SU-DHL-6 (cell line): ENCODE measurements around the gene GALNT10.

Experiments used
- H2AFZ ChIP-seq: fragments of 200-600 bp; sonication (generic); 2 replicates; pipeline ENCODE4 v1.6.1; 2014; ENCODE audit warnings: low read depth, mild to moderate bottlenecking, moderate library complexity, mixed read lengths, antibody characterized with exemption, low read length; ENCODE audit not compliant: severe bottlenecking
- H3F3A ChIP-seq: fragments of 200-600 bp; shearing (Covaris generic); 2 replicates; pipeline ENCODE4 v1.6.0; 2016; ENCODE audit warnings: antibody characterized with exemption, mild to moderate bottlenecking; ENCODE audit not compliant: insufficient read depth
- H3K27ac ChIP-seq: fragments of 200-600 bp; sonication (generic); 2 replicates; pipeline ENCODE4 v1.5.1; 2016; ENCODE audit warnings: low read depth, mild to moderate bottlenecking, low read length, moderate library complexity, mixed read lengths
- H3K27me3 ChIP-seq: fragments of 200-600 bp; sonication (generic), shearing (Covaris generic); 2 replicates; pipeline ENCODE4 v1.6.0; 2014; ENCODE audit warnings: mild to moderate bottlenecking, low read length
- H3K36me3 ChIP-seq: fragments of 200-600 bp; sonication (generic); 2 replicates; pipeline ENCODE4 v1.6.1; 2014; ENCODE audit warnings: mild to moderate bottlenecking, low read length, mixed read lengths
- H3K4me2 ChIP-seq: fragments of 300-600, 200-600 bp; shearing (Covaris generic), sonication (generic); 2 replicates; pipeline ENCODE4 v1.6.0; 2014; ENCODE audit warnings: low read length, low read depth, mild to moderate bottlenecking; ENCODE audit not compliant: poor library complexity, severe bottlenecking
- H3K4me3 ChIP-seq: fragments of 200-600 bp; sonication (generic); 2 replicates; pipeline ENCODE4 v1.5.1; 2014; ENCODE audit warnings: antibody characterized with exemption, low read length, mild to moderate bottlenecking, mixed read lengths; ENCODE audit not compliant: insufficient read depth, poor library complexity, severe bottlenecking
- H3K79me2 ChIP-seq: fragments of 200-600 bp; sonication (generic); 2 replicates; pipeline ENCODE4 v1.6.1; 2014; ENCODE audit warnings: mild to moderate bottlenecking, low read length, moderate library complexity; ENCODE audit not compliant: insufficient read depth
- H3K9ac ChIP-seq: fragments of 200-600 bp; sonication (generic); 2 replicates; pipeline ENCODE4 v1.7.0; 2014; ENCODE audit warnings: mild to moderate bottlenecking, low read length
- H3K9me2 ChIP-seq: fragments of 200-600 bp; sonication (generic); replicated peaks from 2 replicates; pipeline ENCODE4 v1.6.1; 2014; ENCODE audit warnings: low read length; ENCODE audit not compliant: insufficient read depth
- H3K9me3 ChIP-seq: fragments of 200-600 bp; sonication (generic); 2 replicates; pipeline ENCODE4 v1.6.1; 2014; ENCODE audit warnings: low read length, mixed read lengths; ENCODE audit not compliant: insufficient read depth
- H4K20me1 ChIP-seq: fragments of 200-600 bp; sonication (generic); 2 replicates; pipeline ENCODE4 v1.6.1; 2014; ENCODE audit warnings: low read depth, mild to moderate bottlenecking, antibody characterized with exemption, low read length, moderate library complexity, mixed read lengths
- CTCF ChIP-seq: fragments of 200-600 bp; sonication (generic); IDR thresholded peaks from one replicate; pipeline ENCODE4 v1.5.1; 2017; ENCODE audit warnings: antibody characterized with exemption, mild to moderate bottlenecking, low read length, moderate library complexity; ENCODE audit not compliant: insufficient read depth, poor library complexity, severe bottlenecking
- EZH2phosphoT487 ChIP-seq: fragments of 200-600 bp; sonication (generic), shearing (Covaris generic); conservative IDR thresholded peaks from 2 replicates; pipeline ENCODE4 v1.6.1; 2018; ENCODE audit warnings: mild to moderate bottlenecking, antibody characterized with exemption, low read length, moderate library complexity, mixed read lengths

The GALNT10 gene

GRCh38 chr5:154213592-154213991 lies 23.1 kb downstream of the GALNT10 start:
- H4K20me1 ChIP-seq: no peaks in the 10 kb centered on the region
- H3K79me2 ChIP-seq: no peaks in the 10 kb centered on the region
- no peaks in the 10 kb centered on the region for H3K36me3 ChIP-seq
- H3K27ac ChIP-seq: no peak overlapping the region
- no peaks in the 10 kb centered on the region for H3K9me2 ChIP-seq
- TF ChIP-seq EZH2phosphoT487: no peak
- TF ChIP-seq CTCF: no peak
- no peak overlapping the region for H3K4me3 ChIP-seq
- H3K27me3 ChIP-seq: no peaks in the 10 kb centered on the region
- no peak overlapping the region for H2AFZ ChIP-seq
- H3K9me3 ChIP-seq: no peaks in the 10 kb centered on the region
- H3K4me2 ChIP-seq: no peak overlapping the region
- no peak overlapping the region for H3K9ac ChIP-seq
- no peaks in the 10 kb centered on the region for H3F3A ChIP-seq

GRCh38 chr5:154214371-154215106 lies 24.0 kb downstream of the GALNT10 start:
- no peak overlapping the region for H3K4me2 ChIP-seq

GRCh38 chr5:154215571-154216325 lies 25.2 kb downstream of the GALNT10 start:
- Histone ChIP-seq H3K4me2 (no peak overlapping the region), H3K79me2 (no peaks in the 10 kb centered on the region)
- no peak for TF ChIP-seq EZH2phosphoT487
- no peak for TF ChIP-seq CTCF

More at GRCh38 chr5:154214371-154215106, 24.0 kb downstream of the GALNT10 start:
- H3K27me3 ChIP-seq: no peaks in the 10 kb centered on the region
- H3K9ac ChIP-seq: no peak overlapping the region
- no peaks in the 10 kb centered on the region for H3K79me2 ChIP-seq
- H3F3A ChIP-seq: no peaks in the 10 kb centered on the region
- no peak overlapping the region for H3K4me3 ChIP-seq
- no peaks in the 10 kb centered on the region for H3K9me3 ChIP-seq
- TF ChIP-seq CTCF: no peak
- no peak for TF ChIP-seq EZH2phosphoT487
- H3K9me2 ChIP-seq: no peaks in the 10 kb centered on the region
- no peak overlapping the region for H3K27ac ChIP-seq
- H3K36me3 ChIP-seq: no peaks in the 10 kb centered on the region
- no peaks in the 10 kb centered on the region for H4K20me1 ChIP-seq
- no peak overlapping the region for H2AFZ ChIP-seq

More at GRCh38 chr5:154215571-154216325, 25.2 kb downstream of the GALNT10 start:
- Histone ChIP-seq H3K9me2 (no peaks in the 10 kb centered on the region), H3K9me3 (no peaks in the 10 kb centered on the region), H4K20me1 (no peaks in the 10 kb centered on the region), H3K27ac (no peak overlapping the region), H3K36me3 (no peaks in the 10 kb centered on the region), H2AFZ (no peak overlapping the region), H3K9ac (no peak overlapping the region), H3K4me3 (no peak overlapping the region), H3F3A (no peaks in the 10 kb centered on the region), H3K27me3 (no peaks in the 10 kb centered on the region)
